A673 (cell line): ENCODE data around the gene ASH1L. TPM values are rescaled to one million over a fixed set of nuclear protein-coding genes. Genes with fewer than 3 reads are reported as not detected.

Experiments
- BruUV-seq: library from RNA; stranded (reverse); fragments of 400-500 nt; replicated peaks from 2 replicates; lab custom pipeline; 2021; lab: Mats Ljungman, UMichigan
- CTCF ChIA-PET: fragments of 300-600 bp; sonication (Branson Sonifier 250); formaldehyde crosslinking; loops from one replicate; lab custom pipeline; 2022; ENCODE audit warnings: antibody characterized with exemption; lab: Charles Lee
- POLR2A ChIA-PET: fragments of 300-600 bp; sonication (Branson Sonifier 250); formaldehyde crosslinking; loops from one replicate; lab custom pipeline; 2022; ENCODE audit warnings: antibody characterized with exemption; ENCODE audit not compliant: low non-redundant PET; lab: Charles Lee
- DNase-seq: peaks from one replicate; pipeline ENCODE4 v3.0.0-alpha.2; 2015; ENCODE audit warnings: low spot score
- H3K27ac ChIP-seq: fragments of 200-600 bp; sonication (generic); 2 replicates; pipeline ENCODE4 v1.5.1; 2016; ENCODE audit warnings: mixed run types, low read depth, mild to moderate bottlenecking, mixed read lengths, antibody characterized with exemption, low read length; ENCODE audit not compliant: poor library complexity, severe bottlenecking
- H3K27me3 ChIP-seq: fragments of 200-600 bp; sonication (generic); replicated peaks from 2 replicates; pipeline ENCODE4 v1.6.1; 2017; ENCODE audit warnings: mixed run types, low read depth, mild to moderate bottlenecking, mixed read lengths, antibody characterized with exemption, low read length; ENCODE audit not compliant: insufficient read depth, poor library complexity
- H3K36me3 ChIP-seq: fragments of 200-600 bp; sonication (generic); 2 replicates; pipeline ENCODE4 v1.6.1; 2016; ENCODE audit warnings: mixed run types, mild to moderate bottlenecking, mixed read lengths, antibody characterized with exemption, low read length; ENCODE audit not compliant: insufficient read depth, poor library complexity, severe bottlenecking
- H3K4me1 ChIP-seq: fragments of 200-600 bp; sonication (generic); 2 replicates; pipeline ENCODE4 v1.6.1; 2017; ENCODE audit warnings: mixed run types, mild to moderate bottlenecking, mixed read lengths, antibody characterized with exemption, low read length; ENCODE audit not compliant: insufficient read depth, poor library complexity, severe bottlenecking
- H3K4me3 ChIP-seq: fragments of 200-600 bp; sonication (generic); 2 replicates; pipeline ENCODE4 v1.5.1; 2016; ENCODE audit warnings: low read depth, mixed run types, mild to moderate bottlenecking, mixed read lengths, low read length; ENCODE audit not compliant: poor library complexity, severe bottlenecking
- H3K9me3 ChIP-seq: fragments of 200-600 bp; sonication (generic); 2 replicates; pipeline ENCODE4 v1.6.1; 2016; ENCODE audit warnings: mixed run types, low read depth, mild to moderate bottlenecking, mixed read lengths, antibody characterized with exemption, low read length; ENCODE audit not compliant: poor library complexity, severe bottlenecking
- CTCF ChIP-seq: fragments of 300-800, 200-600 bp; sonication (generic); conservative IDR thresholded peaks from 2 replicates; pipeline ENCODE4 v1.5.1; 2017; ENCODE audit warnings: low read depth, mild to moderate bottlenecking, antibody characterized with exemption, low read length, moderate library complexity, mixed read lengths
- EZH2 ChIP-seq: fragments of 200-600 bp; sonication (generic); IDR thresholded peaks from 2 replicates; pipeline ENCODE4 v1.6.1; 2017; ENCODE audit warnings: borderline replicate concordance, low read depth, mild to moderate bottlenecking, mixed read lengths, antibody characterized with exemption, low read length; ENCODE audit not compliant: poor library complexity, severe bottlenecking
- intact Hi-C: fragments of 100-400 bp; cut with micrococcal nuclease; formaldehyde crosslinking; loops from one replicate; pipeline ENCODE4 v1.10.0; 2022; ENCODE audit not compliant: unreplicated experiment
- total RNA-seq: library from RNA; stranded (reverse); gene quantifications from 2 replicates; pipeline ENCODE4 v1.2.3, GENCODE V29; 2021

Gene ASH1L
- total RNA-seq, 1 experiment from 2014 or later: 49.6 TPM

GRCh38 chr1:155360051-155360450 lies 202.6 kb downstream of the ASH1L start:
- POLR2A ChIA-PET: no interaction called here
- intact Hi-C loops: no loop called here
- CTCF ChIA-PET: interaction anchor here (0.7 kb wide), 1 partner anchor 143 kb away, joined by 3 read pairs; no protein-coding TSS in a partner anchor

GRCh38 chr1:155352631-155353030 lies 210.0 kb downstream of the ASH1L start:
- H3K27me3 ChIP-seq: no peaks in the 10 kb centered on the region
- H3K4me1 ChIP-seq: no peaks in the 10 kb centered on the region
- TF ChIP-seq EZH2 (no peak), CTCF (no peak)
- H3K36me3 ChIP-seq: peaks cover 68% of the 10 kb centered on the region
- no TSS peak for BruUV-seq
- H3K9me3 ChIP-seq: no peaks in the 10 kb centered on the region
- H3K4me3 ChIP-seq: no peak overlapping the region
- no peak overlapping the region for H3K27ac ChIP-seq
- POLR2A ChIA-PET: no interaction called here
- DNase-seq: no peak
- intact Hi-C loops: loop anchor here (5.0 kb wide), 1 partner anchor 50 kb away; no protein-coding TSS in a partner anchor
- CTCF ChIA-PET: no interaction called here

More at GRCh38 chr1:155360051-155360450, 202.6 kb downstream of the ASH1L start:
- no peak overlapping the region for H3K4me3 ChIP-seq
- no peaks in the 10 kb centered on the region for H3K27me3 ChIP-seq
- H3K36me3 ChIP-seq: peaks cover 36% of the 10 kb centered on the region
- no peaks in the 10 kb centered on the region for H3K4me1 ChIP-seq
- no peak overlapping the region for H3K27ac ChIP-seq
- BruUV-seq: no TSS peak
- TF ChIP-seq CTCF (no peak), EZH2 (no peak)
- no peaks in the 10 kb centered on the region for H3K9me3 ChIP-seq
- DNase-seq: no peak

- ChIA-PET POLR2A (no interaction called here), CTCF (no interaction called here)
- Histone ChIP-seq H3K4me1 (no peaks in the 10 kb centered on the region), H3K9me3 (no peaks in the 10 kb centered on the region), H3K36me3 (peaks cover 78% of the 10 kb centered on the region), H3K27me3 (no peaks in the 10 kb centered on the region), H3K27ac (no peak overlapping the region), H3K4me3 (no peak overlapping the region)
- TF ChIP-seq CTCF: no peak
- no peak for TF ChIP-seq EZH2
- BruUV-seq: no TSS peak
- no peak for DNase-seq
- intact Hi-C loops: no loop called here
Observed at GRCh38 chr1:155342842-155343241, 219.8 kb downstream of the ASH1L start.
